CD4-positive, alpha-beta T cell treated with Interleukin-2 at 100 ng/mL for 4 hours (primary cell): ENCODE measurements around the gene TCERG1L.

Experiments used
- DNase-seq: peaks from one replicate; pipeline ENCODE4 v3.0.0-alpha.2; 2020; ENCODE audit warnings: low spot score

The TCERG1L gene

DNA sequence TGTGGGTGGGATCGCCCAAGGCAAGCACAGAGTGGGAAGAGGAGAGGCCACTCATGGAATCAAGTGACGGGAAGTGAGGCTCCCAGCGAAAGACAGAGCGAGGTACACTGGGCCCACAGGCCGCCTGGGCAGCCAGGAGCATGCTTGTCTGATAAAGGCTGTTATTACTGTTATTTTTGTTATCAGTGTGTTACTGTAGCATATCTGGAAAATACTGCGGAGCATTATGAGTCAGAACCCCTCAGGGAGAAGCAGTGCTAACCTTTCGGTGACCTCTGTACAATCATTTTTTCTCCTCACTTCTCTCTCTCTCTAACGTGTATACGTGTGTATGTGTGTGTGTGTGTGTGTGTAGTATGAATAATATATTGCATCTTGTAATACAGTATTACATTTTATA, 3.8 kb upstream of the TCERG1L start:
- no peak for DNase-seq

DNA sequence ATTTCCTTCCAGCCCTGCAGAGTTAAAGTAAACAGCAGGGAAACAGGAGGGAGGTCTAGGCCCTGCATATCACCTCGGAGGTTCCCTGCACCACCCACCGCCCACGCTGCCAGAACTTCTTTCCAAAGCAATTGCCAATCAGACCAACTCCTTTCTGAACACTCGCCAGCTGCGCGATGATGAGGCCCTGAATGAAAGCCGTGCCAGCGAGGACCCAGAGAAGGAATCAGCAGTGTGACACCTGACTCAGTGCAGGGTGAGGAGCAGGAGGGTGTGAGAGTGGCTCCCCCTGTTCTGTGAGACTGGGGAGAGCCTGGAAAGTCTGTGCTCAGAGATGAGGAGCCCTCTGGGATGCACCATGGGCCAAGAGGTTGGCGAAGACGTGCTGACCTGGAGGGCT, 3.3 kb upstream of the TCERG1L start:
- no peak for DNase-seq

DNA sequence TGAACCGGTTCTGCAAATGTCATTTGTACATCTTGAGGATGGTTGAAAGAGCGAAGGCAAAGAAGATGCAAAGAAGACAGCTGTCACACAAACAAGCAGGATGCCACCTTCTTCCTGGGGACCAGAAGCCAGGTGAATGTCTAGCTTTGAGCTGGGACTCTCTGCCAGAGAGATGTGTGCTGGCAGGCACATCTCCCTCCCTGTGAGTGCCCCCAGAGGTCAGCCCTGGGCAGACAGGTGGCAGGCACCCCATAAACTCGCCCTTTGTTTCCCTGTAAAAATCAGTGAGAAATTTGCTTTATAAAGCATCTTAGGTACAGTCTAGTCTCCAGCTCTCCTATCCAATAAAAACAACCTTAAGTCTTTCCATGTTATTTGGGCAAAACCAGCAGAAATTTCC, 2.6 kb upstream of the TCERG1L start:
- DNase-seq = no peak

DNA sequence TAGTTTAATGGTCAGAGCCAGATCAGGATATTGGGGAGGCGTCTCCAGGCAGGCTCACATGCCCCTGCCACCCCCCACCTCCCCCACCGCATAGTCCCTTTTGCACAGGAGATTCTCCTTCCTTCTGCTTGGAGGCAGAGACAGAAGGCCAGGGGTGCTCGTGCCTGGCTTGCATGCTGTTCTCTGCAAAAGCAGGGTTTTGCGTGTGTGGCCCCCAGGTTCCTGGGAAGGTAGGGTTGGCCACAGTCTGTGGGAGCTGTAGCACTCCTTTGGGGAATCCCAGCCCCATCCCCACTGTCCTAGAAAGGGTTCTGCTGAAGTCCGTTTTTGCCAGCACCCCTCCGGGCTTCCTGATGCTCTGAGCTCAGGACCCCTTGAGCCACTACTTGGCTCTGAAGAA, 1.9 kb upstream of the TCERG1L start:
- DNase-seq = no peak

DNA sequence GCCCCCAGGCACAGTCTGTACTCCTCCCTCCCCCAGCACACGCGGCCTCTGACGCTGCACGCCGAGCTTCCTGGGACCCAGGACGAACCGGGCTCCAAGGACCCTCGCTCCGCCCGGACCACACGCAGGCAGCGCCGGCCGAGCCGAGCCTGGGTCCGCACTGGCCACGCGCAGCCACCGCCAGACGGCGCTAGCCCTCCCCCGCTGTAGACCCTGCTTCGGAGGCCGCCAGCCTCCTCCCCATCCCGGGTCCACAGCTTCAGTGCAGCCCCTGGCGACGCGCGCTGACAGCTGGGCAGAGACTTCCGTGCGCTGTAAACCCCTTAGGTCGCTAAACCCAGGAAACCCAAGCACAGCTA, 936 bp upstream of the TCERG1L start:
- DNase-seq = no peak

DNA sequence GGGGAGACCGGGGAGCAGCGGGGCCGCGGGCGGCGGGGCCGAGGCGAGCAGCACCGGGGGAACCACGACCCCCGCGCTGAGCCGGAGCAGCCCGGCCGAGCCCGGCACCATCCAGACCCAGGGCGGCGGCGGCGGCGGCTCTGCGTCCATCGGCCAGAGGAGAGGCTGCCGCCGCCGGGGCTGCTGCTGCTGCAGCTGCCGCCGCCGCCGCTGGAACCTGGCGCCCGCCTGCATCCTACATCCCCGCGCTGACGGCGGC, 190 bp downstream of the TCERG1L start:
- DNase-seq = no peak

DNA sequence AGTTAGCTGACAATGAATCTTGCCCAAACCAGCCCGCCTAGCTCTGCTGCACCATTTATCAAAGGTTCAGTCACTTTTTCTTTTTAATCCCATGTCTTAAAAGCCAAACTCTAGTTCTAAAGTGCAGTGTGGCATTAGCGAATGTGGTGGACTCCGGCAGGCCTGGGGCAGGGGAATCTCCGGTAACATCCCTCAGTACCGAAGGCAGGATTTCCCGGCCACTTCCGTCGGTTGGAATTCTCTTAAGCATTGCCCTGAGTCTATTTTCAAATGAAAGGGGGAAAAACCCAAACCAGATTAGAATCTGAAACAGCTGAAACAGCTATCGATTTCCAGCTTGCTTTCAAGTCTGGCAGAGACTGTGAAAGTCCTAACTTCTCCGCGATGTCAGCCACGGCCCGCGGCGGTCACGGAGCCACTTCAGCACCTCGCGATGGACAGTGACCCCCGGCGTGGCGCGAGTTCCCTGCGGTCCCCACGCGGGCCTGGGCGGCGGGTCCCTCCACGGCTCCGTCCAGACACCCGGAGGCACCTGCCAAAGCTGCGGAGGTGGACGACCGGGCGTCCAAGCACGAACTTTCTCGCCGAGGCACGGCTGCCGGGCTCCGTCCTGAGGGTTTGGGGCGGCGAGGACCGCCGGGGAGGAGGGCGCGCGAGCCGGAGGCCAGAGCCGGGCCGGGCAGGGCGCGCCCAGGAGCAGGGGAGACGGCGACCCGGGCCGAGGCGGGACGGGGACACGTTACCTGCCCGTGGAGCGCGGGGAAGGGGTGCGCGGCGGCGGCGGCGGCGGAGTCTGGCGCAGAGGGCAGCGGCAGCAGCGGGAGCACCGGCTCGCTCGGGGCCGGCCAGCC, 745 bp downstream of the TCERG1L start:
- DNase-seq = no peak

DNA sequence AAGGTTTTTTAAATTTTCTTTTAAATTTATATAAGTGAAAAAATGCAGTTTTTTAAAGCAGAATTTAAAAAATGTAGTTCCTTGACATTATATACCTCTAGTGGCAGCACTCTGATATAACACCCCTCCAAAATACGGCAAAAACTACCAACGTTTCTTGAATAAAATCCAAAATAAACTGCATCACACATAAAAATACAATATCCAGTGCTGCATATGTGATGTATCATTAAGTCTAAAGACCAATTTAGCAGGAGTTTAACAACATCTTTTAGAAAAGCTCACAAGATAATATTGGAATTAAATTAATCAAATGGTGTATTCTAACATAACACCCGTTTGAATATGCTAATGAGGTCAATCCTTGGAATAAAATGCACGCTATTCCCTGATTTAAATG, 1.4 kb downstream of the TCERG1L start:
- DNase-seq = no peak

DNA sequence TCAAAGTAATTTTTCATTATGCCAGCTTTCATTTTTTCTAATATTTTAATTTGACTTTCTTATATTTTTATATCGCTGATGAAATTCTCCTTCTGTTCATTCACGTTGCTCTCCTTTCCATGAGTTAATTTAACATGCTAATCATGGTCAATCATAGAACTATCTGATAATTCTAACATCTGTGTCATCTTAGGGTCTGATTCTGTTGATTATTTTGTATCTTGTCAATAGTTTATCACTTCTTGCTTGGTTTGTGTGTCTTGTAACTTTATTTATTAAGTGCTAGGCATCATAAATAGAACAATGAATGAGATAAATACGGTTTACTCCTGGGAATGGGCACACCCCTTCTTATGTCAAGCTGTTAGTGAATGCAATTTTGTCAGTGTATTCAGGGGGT, 11.0 kb downstream of the TCERG1L start:
- no peak for DNase-seq

DNA sequence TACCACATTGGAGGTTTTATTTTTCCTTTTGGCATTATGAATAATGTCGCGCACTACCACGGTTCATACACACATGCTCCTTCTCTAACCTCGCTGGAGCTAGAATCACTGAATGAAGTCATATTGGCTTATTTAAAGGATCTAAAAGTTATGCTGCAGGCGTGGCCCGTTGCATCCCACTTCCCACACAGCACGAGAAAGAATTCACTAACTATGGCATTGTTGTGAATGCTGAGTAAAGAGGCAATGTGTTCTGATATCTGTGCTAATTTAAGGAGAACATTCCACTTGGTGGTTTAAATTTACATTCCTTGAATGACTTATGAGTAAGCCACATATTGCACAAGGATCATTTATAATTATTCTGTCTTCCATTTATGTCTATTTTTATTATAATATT, 20.7 kb downstream of the TCERG1L start:
- DNase-seq = no peak

DNA sequence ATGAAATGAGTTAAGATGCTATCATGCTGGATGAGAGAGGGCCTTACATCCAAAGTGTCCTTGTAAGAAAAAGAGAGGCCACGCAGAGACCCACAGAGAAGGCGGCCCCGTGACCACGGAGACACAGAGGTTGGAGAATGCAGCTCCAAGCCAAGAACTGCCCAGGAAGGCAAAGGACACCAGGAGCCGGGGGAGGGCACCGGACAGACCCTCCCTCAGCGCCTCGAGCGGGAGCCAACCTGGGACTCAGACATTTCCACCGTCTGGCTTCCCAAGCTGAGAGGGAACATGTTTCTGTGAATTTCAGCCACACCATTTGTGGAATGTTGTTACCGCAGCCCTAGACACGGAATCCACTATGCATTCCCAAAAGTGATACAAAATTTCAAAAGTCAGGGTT, 22.9 kb downstream of the TCERG1L start:
- no peak for DNase-seq

DNA sequence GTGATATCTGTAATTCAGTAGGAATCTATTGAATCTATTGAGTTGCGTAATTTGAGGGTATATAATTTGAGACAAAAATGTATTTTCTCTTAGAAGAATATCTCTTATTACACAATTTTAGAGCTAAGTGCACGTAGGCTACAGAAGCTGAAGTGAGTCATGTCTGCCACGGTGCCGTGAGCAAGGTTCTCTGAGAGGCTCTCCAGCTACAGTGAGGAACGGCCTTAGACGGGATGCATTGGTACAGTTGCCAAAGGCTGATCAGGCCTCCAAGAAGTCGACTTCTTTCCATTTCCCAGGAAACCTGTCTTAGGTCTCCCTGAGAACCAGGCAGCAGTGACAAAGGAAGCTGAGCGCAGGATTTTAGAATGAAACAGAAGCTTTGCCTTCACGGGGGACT, 28.6 kb downstream of the TCERG1L start:
- no peak for DNase-seq

DNA sequence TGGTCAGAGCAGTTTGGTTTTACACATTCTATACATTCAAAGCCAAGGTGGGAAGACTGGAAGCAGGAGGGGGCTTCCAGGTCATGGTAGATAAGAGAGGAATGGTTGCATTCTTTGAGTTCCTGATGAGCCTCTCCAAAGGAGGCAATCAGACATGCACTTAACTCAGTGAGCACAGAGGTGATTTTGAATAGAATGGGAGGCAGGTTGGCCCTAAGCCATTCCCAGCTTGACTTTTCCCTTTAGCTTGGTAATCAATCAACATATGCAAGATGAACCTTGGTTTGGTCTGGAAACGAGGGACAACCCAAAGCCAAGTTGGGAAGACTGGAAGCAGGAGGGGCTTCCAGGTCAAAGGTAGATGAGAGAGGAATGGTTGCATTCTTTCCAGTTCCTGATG, 31.4 kb downstream of the TCERG1L start:
- no peak for DNase-seq

DNA sequence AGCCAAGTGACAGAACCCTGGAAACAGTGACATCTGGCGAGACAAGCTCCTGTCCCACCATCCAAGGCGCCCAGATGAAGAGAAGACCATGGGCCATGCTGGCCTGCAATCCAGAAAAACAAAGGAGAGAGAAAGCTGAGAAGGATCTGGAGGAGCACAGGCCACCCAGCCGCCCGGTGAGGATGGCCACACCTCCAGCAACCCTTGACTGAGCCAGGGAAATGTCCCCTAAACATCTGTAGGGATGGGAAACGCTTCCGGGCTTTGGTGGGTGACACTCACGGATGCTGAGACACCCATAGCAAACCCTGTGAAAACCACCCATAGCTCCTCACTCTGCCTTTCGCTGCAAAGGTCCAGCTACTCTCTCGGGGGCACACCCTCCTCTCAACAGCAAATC, 32.0 kb downstream of the TCERG1L start:
- DNase-seq = no peak

DNA sequence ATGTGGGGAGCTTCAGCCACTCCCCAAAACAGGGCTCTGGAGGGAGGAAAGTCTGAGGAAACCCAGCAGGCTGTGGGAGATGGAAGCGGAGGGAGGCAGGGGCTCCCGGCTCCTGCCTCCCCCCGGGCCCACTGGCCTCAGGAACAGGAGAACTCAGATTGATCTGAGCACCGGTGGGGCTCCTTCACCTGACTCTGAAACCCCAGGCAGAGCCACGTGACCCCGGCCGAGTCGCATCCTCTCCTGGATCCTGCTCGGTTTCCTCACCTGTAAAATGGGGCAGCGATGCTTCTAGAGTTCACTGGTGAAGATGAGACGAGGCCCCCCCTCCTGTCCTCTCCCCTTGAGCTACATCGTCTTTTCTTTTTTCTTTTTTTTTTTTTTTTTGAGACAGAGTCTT, 33.6 kb downstream of the TCERG1L start:
- DNase-seq = no peak

DNA sequence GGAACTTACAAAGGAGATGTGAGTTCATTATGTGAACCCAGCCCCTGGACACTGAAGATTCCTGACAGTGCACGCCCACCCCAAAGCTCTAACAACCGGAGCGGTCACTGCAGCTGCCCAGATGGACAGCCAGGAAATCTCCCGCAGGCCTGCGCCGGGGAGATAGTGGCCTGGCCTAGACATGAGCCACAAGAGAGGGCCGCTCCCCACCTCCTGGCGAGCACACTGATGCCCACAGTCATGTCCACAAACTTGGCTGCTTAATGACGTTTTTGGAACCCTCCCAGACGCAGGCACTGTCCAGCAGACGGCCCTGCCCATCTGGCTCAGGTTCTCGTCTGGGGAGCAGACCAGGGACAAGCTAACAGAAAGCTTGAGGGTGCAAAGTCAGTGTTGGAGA, 34.2 kb downstream of the TCERG1L start:
- no peak for DNase-seq

DNA sequence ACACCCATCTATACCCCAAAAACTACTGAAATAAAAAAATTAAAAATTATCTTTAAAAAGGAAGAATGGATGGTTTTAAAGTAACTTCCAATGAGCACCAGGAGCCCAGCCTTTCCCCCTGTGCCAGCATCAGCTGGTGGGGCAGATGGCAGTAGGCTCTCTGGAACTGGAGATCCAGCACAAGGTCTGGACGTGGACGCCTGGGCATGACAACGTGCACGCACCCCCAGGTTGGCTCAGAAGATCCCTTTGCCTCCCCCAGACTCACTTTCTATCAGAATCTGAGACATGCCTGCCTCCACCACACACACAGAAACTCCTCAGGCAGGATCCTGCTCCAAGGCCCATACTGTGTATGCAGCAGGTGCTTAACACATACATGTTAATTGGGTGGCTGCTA, 35.8 kb downstream of the TCERG1L start:
- no peak for DNase-seq

DNA sequence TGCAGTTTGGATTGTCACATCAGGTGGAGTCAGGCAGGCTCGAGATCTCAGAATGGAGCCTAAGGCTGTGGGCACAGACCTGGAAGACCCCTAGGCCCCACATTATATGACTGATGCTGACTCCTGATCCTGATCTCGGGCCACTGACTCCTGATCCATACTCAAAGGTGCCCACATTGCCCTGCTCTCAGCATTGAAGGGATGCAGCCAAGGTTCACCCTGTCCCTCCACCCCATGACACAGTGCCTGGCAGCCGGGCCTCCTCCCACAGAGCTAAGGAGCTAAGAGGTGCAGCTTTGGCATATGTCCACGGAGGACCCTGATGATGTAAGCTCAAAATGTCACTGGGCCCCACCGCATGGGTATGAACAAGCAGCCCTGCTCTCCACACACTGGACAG, 36.6 kb downstream of the TCERG1L start:
- no peak for DNase-seq

DNA sequence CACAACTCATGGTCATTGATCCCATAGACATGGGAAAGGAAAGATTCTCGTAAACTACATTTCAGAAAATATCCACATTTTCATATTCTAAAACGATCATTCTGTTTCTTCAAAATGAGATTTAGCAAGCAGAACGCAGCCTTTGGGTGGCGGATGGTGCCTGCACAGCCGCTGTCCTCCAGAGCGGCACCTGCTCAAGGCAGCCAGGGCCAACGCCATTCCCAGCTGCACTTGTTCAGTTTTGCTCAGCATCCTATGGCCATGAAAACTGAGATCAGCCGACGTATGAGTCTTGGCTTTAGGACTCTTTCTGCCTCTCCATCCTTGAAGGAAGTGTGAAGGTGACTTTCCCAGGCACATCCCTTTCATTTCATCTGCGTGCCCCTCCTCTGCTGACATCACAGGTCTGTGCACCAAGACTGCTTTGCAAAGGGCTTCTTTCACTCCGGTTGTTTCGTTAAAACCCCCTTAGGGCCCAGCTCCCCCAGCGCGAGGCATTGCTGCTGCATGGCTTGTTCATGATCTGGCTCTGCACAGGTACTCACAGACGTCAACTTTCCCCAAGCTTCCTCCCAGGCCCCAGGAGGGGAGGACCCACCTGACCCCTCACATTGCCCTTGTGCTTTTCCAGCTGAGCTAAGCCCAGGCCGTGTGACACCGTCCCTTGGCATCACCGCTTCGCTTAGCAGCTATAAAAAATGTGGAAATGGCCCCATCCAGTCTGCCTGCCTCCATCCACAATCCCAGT, 37.2 kb downstream of the TCERG1L start:
- no peak for DNase-seq

DNA sequence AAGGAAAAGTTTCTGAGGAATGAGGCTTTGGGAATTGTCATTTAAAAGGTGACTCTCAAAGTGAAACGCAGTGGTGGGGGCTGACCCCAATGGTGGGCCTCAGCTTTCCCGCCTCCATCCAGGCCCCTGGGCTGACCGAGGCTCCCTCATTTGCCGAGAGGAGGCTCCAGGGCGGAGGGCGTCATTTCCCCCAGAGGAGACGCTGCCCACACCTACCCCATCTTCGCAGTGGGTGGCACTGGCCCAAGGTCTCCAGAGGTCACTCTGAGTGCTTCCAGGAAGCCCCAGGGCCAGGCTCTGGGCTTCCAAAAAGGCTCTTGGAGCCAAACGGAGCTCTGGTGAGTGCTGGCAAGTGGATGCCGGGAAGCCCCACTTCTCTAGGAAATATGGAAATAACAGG, 38.0 kb downstream of the TCERG1L start:
- no peak for DNase-seq

DNA sequence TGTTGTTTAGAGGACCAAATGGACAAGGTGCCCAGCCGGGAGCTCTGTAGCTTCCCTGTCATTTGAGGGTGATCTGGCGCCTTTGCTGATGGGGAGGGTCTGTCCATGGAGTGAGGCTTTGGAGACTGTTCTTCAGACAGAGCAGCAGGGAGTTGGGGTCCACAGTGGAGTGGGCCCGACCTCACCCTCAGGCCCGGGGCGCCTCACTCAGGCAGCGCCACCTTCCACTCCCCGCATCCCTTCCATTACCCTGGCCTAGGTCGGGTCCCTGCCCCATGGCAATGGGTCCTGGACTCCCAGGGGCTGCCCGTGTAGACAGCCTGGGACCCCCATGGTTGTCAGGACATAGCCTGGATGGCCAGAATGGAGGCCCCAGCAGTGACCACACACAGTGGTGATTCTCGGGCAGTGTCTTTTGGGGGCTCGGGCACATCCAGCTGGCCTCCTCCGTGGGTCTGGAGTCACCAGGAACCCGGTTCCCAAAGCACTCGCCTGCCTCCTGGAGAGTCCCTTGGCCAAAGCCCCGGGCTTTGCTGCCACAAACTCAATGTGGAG, 38.5 kb downstream of the TCERG1L start:
- DNase-seq = no peak

DNA sequence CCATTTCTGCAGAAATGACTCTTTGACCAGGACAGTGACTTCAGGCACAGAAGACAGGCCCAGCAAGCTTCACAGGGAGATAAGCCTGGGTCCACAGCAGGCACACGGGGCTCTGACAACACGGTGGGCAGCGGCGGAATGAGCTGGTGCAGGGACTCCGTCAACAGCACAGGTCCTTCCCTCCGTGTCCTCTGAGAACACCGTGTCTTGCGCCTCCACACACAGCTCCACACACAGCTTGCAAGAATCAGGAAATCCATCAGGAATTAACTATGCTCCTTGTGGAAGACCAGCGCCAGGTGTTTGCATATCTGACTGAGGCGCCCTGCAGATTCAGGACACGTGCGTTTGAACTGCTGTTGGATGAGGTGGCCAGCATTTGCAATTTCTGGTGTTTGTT, 39.6 kb downstream of the TCERG1L start:
- DNase-seq = no peak

DNA sequence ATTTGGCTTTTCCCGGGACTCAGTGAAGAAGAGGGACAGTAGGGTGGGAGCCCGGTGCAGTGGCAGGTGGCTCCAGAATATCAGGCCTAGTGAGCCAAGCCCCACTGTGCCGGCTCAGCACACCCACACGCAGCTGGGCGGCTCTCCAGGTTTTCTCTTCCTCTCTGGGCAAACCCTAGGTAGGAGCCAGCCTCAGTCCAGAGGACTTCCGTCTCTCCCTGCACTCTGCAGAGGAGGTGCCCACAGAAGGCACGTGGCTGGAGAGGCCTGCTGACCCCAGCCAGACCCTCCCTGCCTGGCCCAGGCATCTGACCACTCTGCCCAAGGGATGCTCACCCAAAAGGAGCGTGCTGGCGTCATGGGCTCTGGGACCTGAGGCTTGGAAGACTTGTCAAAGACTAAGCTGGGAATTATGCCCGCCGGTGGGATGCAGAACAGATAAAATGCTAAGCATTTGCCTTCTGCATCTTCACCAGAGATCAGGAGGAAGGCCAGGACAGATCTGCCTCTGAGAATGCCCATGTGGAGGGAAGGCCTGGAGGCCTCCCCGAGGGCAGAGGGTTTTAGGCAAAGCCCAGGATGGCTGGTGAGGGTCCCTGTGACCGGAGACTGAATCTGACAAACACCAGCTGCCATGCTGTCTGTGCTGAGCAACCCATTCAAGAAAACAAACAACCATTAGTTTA, 40.2 kb downstream of the TCERG1L start:
- no peak for DNase-seq
